ENCODE data around the gene KRTAP5-7.
"Not testable (repeated sequence)": the region's sequence is repeated elsewhere in the genome, so short reads cannot be mapped to it uniquely, and the experiment has no call there.

Gene KRTAP5-7, protein sequence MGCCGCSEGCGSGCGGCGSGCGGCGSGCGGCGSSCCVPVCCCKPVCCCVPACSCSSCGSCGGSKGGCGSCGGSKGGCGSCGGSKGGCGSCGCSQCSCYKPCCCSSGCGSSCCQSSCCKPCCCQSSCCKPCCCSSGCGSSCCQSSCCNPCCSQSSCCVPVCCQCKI

DNA sequence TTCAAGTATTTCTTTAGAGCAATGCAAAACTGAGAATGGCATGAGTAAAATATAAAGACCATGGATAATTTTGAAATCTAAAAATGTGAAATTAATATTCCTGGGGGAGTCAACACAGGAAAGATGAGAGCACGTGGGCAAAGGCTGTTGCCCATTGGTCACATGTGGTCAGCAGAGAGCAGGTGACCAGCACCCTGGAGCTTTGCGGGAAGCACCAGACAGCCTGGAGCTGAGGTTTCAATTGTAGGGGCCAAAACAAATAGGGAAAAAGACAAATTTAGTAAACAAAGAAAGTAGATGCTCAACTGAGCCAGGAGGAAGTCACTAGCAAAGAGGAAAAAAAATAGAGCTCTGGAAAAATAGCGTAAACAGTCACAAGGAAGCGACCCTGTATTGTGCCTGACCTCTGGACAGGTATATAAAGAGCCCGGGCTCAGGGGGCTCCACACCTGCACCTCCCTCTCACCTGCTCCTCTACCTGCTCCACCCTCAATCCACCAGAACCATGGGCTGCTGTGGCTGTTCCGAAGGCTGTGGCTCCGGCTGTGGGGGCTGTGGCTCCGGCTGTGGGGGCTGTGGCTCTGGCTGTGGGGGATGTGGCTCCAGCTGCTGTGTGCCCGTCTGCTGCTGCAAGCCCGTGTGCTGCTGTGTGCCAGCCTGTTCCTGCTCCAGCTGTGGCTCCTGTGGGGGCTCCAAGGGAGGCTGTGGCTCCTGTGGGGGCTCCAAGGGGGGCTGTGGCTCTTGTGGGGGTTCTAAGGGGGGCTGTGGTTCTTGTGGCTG, at the start of gene KRTAP5-7:
TSS of gene KRTAP5-7 (plus strand) at position 472 of the 780 bp plus-strand sequence. CDS start at position 506, 34 bp downstream.
- not testable (repeated sequence) for H3K27ac ChIP-seq (ENCODE audit: low read depth, low read length); H4K20me1 ChIP-seq (ENCODE audit: low read depth, low read length); H3K9me2 ChIP-seq (replicated peaks; ENCODE audit: insufficient read depth, low read length); H3K4me3 ChIP-seq (ENCODE audit: insufficient read depth, low read length, poor library complexity, severe bottlenecking); H3K9ac ChIP-seq (ENCODE audit: low read length); H3K4me2 ChIP-seq (ENCODE audit: low read depth, low read length, poor library complexity, severe bottlenecking); H3K9me3 ChIP-seq (ENCODE audit: insufficient read depth, low read length); H3K36me3 ChIP-seq (ENCODE audit: low read length); H3K27me3 ChIP-seq (ENCODE audit: low read length); H3F3A ChIP-seq (ENCODE audit: insufficient read depth); H3K79me2 ChIP-seq (ENCODE audit: insufficient read depth, low read length); H2AFZ ChIP-seq (ENCODE audit: low read depth, low read length, severe bottlenecking)

GRCh38 chr11:71477641-71478527, 49.2 kb upstream of the KRTAP5-7 start:
- no peaks in the 10 kb centered on the region for H4K20me1 ChIP-seq (ENCODE audit: low read depth, low read length)
- H3K4me3 ChIP-seq (ENCODE audit: insufficient read depth, low read length, poor library complexity, severe bottlenecking), result no peak overlapping the region
- H3K79me2 ChIP-seq (ENCODE audit: insufficient read depth, low read length), result no peaks in the 10 kb centered on the region
- H3K9ac ChIP-seq (ENCODE audit: low read length), result no peak overlapping the region
- no peak for TF ChIP-seq CTCF (IDR thresholded peaks at IDR 0.05; ENCODE audit: insufficient read depth, low read length, poor library complexity, severe bottlenecking)
- H3K36me3 ChIP-seq (ENCODE audit: low read length), result no peaks in the 10 kb centered on the region
- no peaks in the 10 kb centered on the region for H3K27me3 ChIP-seq (ENCODE audit: low read length)
- no peak overlapping the region for H2AFZ ChIP-seq (ENCODE audit: low read depth, low read length, severe bottlenecking)
- H3F3A ChIP-seq (ENCODE audit: insufficient read depth), result no peaks in the 10 kb centered on the region
- H3K4me2 ChIP-seq (ENCODE audit: low read depth, low read length, poor library complexity, severe bottlenecking), result no peak overlapping the region
- H3K9me3 ChIP-seq (ENCODE audit: insufficient read depth, low read length), result no peaks in the 10 kb centered on the region
- H3K9me2 ChIP-seq (replicated peaks; ENCODE audit: insufficient read depth, low read length), result no peaks in the 10 kb centered on the region
- H3K27ac ChIP-seq (ENCODE audit: low read depth, low read length), result no peak overlapping the region

DNA sequence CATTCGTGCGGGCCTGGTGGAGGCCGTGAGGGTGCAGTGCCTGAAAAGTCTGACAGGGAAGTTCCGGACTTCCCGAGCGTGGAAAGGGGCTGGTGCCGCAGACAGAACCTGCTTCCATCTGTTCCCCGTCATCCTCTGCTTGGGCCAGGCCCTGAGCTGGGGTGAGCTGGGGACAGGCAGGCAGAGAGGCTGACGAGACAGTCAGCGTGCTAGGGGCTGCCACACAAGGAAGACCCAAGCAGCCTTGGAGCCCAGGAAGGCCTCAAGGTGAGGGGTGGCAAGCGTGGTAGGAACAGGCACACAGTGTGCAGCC, 48.6 kb upstream of the KRTAP5-7 start:
- Histone ChIP-seq H3K36me3 (ENCODE audit: low read length) (no peaks in the 10 kb centered on the region), H3K79me2 (ENCODE audit: insufficient read depth, low read length) (no peaks in the 10 kb centered on the region), H3K4me3 (ENCODE audit: insufficient read depth, low read length, poor library complexity, severe bottlenecking) (no peak overlapping the region), H3K27me3 (ENCODE audit: low read length) (no peaks in the 10 kb centered on the region), H3K9ac (ENCODE audit: low read length) (no peak overlapping the region), H2AFZ (ENCODE audit: low read depth, low read length, severe bottlenecking) (no peak overlapping the region), H3K4me2 (ENCODE audit: low read depth, low read length, poor library complexity, severe bottlenecking) (no peak overlapping the region), H3K27ac (ENCODE audit: low read depth, low read length) (no peak overlapping the region), H3K9me3 (ENCODE audit: insufficient read depth, low read length) (no peaks in the 10 kb centered on the region), H4K20me1 (ENCODE audit: low read depth, low read length) (no peaks in the 10 kb centered on the region), H3F3A (ENCODE audit: insufficient read depth) (no peaks in the 10 kb centered on the region), H3K9me2 (replicated peaks; ENCODE audit: insufficient read depth, low read length) (no peaks in the 10 kb centered on the region)
- TF ChIP-seq EZH2phosphoT487 (conservative IDR thresholded peaks at IDR 0.05; ENCODE audit: low read length) (no peak), CTCF (IDR thresholded peaks at IDR 0.05; ENCODE audit: insufficient read depth, low read length, poor library complexity, severe bottlenecking) (no peak)
